HepG2 (cell line): ENCODE measurements around the gene PRELID2. TPM values are rescaled to one million over a fixed set of nuclear protein-coding genes. Genes with fewer than 3 reads are reported as not detected.

Experiments used
- ATAC-seq: fragments of 200-7000 bp; cut with Tn5 transposase; 3 replicates; pipeline ENCODE4 v1.9.1; 2020; ENCODE audit warnings: mild to moderate bottlenecking, moderate library complexity
- BruUV-seq: library from RNA; stranded (reverse); fragments of 400-500 nt; replicated peaks from 2 replicates; lab custom pipeline; 2021; lab: Mats Ljungman, UMichigan
- CTCF ChIA-PET: fragments of 300-600 bp; formaldehyde crosslinking; extraction: SDS; loops from one replicate; lab custom pipeline; 2021; ENCODE audit warnings: low total read pairs, inconsistent platforms, low intra/inter-chr PET ratio; lab: Yijun Ruan, JAX
- POLR2A ChIA-PET: fragments of 350-600 bp; sonication (Branson Sonifier 250); formaldehyde crosslinking; loops from one replicate; lab custom pipeline; 2020; ENCODE audit warnings: antibody characterized with exemption, inconsistent platforms; lab: Yijun Ruan, JAX
- DNase-seq: peaks from one replicate; pipeline ENCODE4 v3.0.0-alpha.2; 2015; ENCODE audit warnings: low spot score
- FAIRE-seq: peaks from 3 replicates; lab custom pipeline; 2011; peaks lifted over from hg19 to GRCh38; lab: Jason Lieb, UNC
- H2AFZ ChIP-seq: one replicate; pipeline ENCODE4 v1.6.1; 2011; ENCODE audit warnings: low read length, inconsistent platforms
- H3K27ac ChIP-seq: fragments of 300-600 bp; 3 replicates; pipeline ENCODE4 v1.8.0; 2011; ENCODE audit warnings: mixed run types, mild to moderate bottlenecking, mixed read lengths, low read length, inconsistent platforms; ENCODE audit not compliant: insufficient read depth; ENCODE audit errors: extremely low read length
- H3K27me3 ChIP-seq, 2 experiments: fragments of 200-600 bp in 1 of 2; 2 replicates in 1 of 2; 3 replicates in 1 of 2; pipeline versions ENCODE4 v1.6.0 to v1.8.0; 2011; ENCODE audit warnings: low read length in 2 of 2, mild to moderate bottlenecking in 2 of 2, moderate library complexity in 2 of 2, inconsistent platforms in 1 of 2; ENCODE audit not compliant: insufficient read depth in 2 of 2, control insufficient read depth in 1 of 2
- H3K36me3 ChIP-seq, 2 experiments: fragments of 200-600 bp in 1 of 2; replicated peaks in 1 of 2; 2 replicates in 1 of 2; 3 replicates in 1 of 2; pipeline versions ENCODE4 v1.5.1 to v1.8.0; 2011; ENCODE audit warnings: low read length in 2 of 2, inconsistent platforms in 1 of 2; ENCODE audit not compliant: insufficient read depth in 2 of 2, control insufficient read depth in 1 of 2
- H3K4me1 ChIP-seq: 2 replicates; pipeline ENCODE4 v1.5.1; 2012; ENCODE audit warnings: low read length, inconsistent platforms; ENCODE audit not compliant: insufficient read depth
- H3K4me2 ChIP-seq: 2 replicates; pipeline ENCODE4 v1.6.0; 2011; ENCODE audit warnings: low read depth, low read length, inconsistent platforms
- H3K4me3 ChIP-seq, 3 experiments: fragments of 200-600 bp in 1 of 3; sonication (generic), shearing (Covaris generic) in 1 of 3; replicated peaks in 1 of 3; 2 replicates each; pipeline ENCODE4 v1.5.1; 2011 to 2016; ENCODE audit warnings: low read length in 3 of 3, inconsistent platforms in 2 of 3, low read depth in 2 of 3, mild to moderate bottlenecking in 2 of 3, control low read depth in 1 of 3, mixed read lengths in 1 of 3; ENCODE audit not compliant: insufficient read depth in 1 of 3
- H3K79me2 ChIP-seq: one replicate; pipeline ENCODE4 v1.6.1; 2011; ENCODE audit warnings: low read length, inconsistent platforms; ENCODE audit not compliant: insufficient read depth
- H3K9ac ChIP-seq: 2 replicates; pipeline ENCODE4 v1.6.0; 2011; ENCODE audit warnings: mild to moderate bottlenecking, low read depth, low read length, inconsistent platforms; ENCODE audit not compliant: insufficient read depth
- H3K9me3 ChIP-seq: 2 replicates; pipeline ENCODE4 v1.5.1; 2012; ENCODE audit warnings: mild to moderate bottlenecking, low read length
- H4K20me1 ChIP-seq: 2 replicates; pipeline ENCODE4 v1.6.0; 2011; ENCODE audit warnings: inconsistent platforms, mild to moderate bottlenecking, low read length, moderate library complexity; ENCODE audit not compliant: insufficient read depth
- CEBPB ChIP-seq: IDR thresholded peaks from 2 replicates; pipeline ENCODE4 v1.6.1; 2011; ENCODE audit warnings: low read depth, low read length, improper control_type of control experiment, borderline replicate concordance
- CEBPG ChIP-seq: IDR thresholded peaks from 2 replicates; pipeline ENCODE4 v1.6.1; 2016
- CREM ChIP-seq, 2 experiments: sonication (generic) in 1 of 2; formaldehyde crosslinking in 1 of 2; IDR thresholded peaks; 2 replicates each; pipeline versions ENCODE4 v1.4.0 to v1.6.1; 2016 to 2020; ENCODE audit warnings: antibody characterized with exemption in 1 of 2, mild to moderate bottlenecking in 1 of 2, missing genetic modification reagents in 1 of 2
- GATAD2A ChIP-seq: IDR thresholded peaks from 2 replicates; pipeline ENCODE4 v1.6.1; 2016
- HDAC2 ChIP-seq: sonication (generic); formaldehyde crosslinking; IDR thresholded peaks from 2 replicates; pipeline ENCODE4 v1.4.0; 2020; ENCODE audit warnings: missing genetic modification reagents
- HMG20A ChIP-seq: IDR thresholded peaks from 2 replicates; pipeline ENCODE4 v1.6.1; 2016; ENCODE audit warnings: borderline replicate concordance
- NPAS2 ChIP-seq: sonication (generic); formaldehyde crosslinking; IDR thresholded peaks from 2 replicates; pipeline ENCODE4 v1.8.0; 2022; ENCODE audit warnings: mild to moderate bottlenecking, missing genetic modification reagents, borderline replicate concordance
- RARA ChIP-seq: IDR thresholded peaks from 2 replicates; pipeline ENCODE4 v1.6.1; 2016; ENCODE audit warnings: missing genetic modification reagents, missing compliant biosample characterization
- SCMH1 ChIP-seq: sonication (generic); formaldehyde crosslinking; IDR thresholded peaks from 2 replicates; pipeline ENCODE4 v1.9.0; 2021; ENCODE audit warnings: missing genetic modification reagents, mild to moderate bottlenecking, borderline replicate concordance
- SIX1 ChIP-seq: sonication (generic); formaldehyde crosslinking; IDR thresholded peaks from 2 replicates; pipeline ENCODE4 v1.4.0; 2020; ENCODE audit warnings: missing genetic modification reagents, borderline replicate concordance
- SOX5 ChIP-seq: IDR thresholded peaks from 2 replicates; pipeline ENCODE4 v1.6.1; 2016; ENCODE audit warnings: borderline replicate concordance
- SP5 ChIP-seq: IDR thresholded peaks from 2 replicates; pipeline ENCODE4 v1.6.1; 2016; ENCODE audit warnings: low read depth, borderline replicate concordance
- ZNF292 ChIP-seq: sonication (generic); formaldehyde crosslinking; IDR thresholded peaks from 2 replicates; pipeline ENCODE4 v1.8.1; 2022; ENCODE audit warnings: mild to moderate bottlenecking, low read depth, missing genetic modification reagents, borderline replicate concordance
- ZNF674 ChIP-seq: sonication (generic); formaldehyde crosslinking; IDR thresholded peaks from 2 replicates; pipeline ENCODE4 v1.5.0; 2020; ENCODE audit warnings: low read depth, mild to moderate bottlenecking, missing genetic modification reagents
- ZNF747 ChIP-seq: sonication (generic); formaldehyde crosslinking; IDR thresholded peaks from 2 replicates; pipeline ENCODE4 v1.8.1; 2023; ENCODE audit warnings: missing genetic modification reagents, mild to moderate bottlenecking, borderline replicate concordance
- ZZZ3 ChIP-seq: sonication (generic); formaldehyde crosslinking; IDR thresholded peaks from 2 replicates; pipeline ENCODE4 v1.4.0; 2020; ENCODE audit warnings: missing genetic modification reagents, mild to moderate bottlenecking, borderline replicate concordance
- WGBS: methylation state at CpG from one replicate; pipeline ENCODE4 v1.1.6; 2017; ENCODE audit warnings: low lambda C conversion rate; 5-methylcytosine and 5-hydroxymethylcytosine counted together
- in situ Hi-C: cut with HindIII; loops from 2 replicates; pipeline ENCODE4 v1.10.0; 2017; ENCODE audit warnings: low pct_unique_long_range_greater_than_20kb; ENCODE audit not compliant: extremely low pct_ligation_motif_present
- intact Hi-C: fragments of 100-400 bp; cut with micrococcal nuclease; formaldehyde crosslinking; loops from one replicate; pipeline ENCODE4 v1.10.0; 2022; ENCODE audit not compliant: unreplicated experiment
- polyA plus RNA-seq, 8 experiments: library from polyadenylated mRNA; depleted of rRNA in 3 of 8; stranded (reverse) in 7 of 8; unstranded in 1 of 8; fragments of >200 nt; fragmentation: Illumina TruSeq in 4 of 8; extraction: Trizol in 4 of 8; gene quantifications; 2 replicates each; pipeline versions ENCODE4 v1.2.1 to v1.2.3, GENCODE V29; 2011 to 2016; ENCODE audit warnings: low read depth in 4 of 8, missing spikeins in 1 of 8, mixed read lengths in 1 of 8; ENCODE audit not compliant: insufficient read depth in 1 of 8
- total RNA-seq, 5 experiments: library from RNA; depleted of rRNA; stranded (reverse); fragments of >200 nt; fragmentation: Illumina TruSeq; extraction: Trizol; gene quantifications; 2 replicates each; pipeline ENCODE4 v1.2.3, GENCODE V29; 2016; ENCODE audit warnings: low read depth in 1 of 5
- TF ChIP-seq, protein P1 (sequence below): IDR thresholded peaks from 2 replicates; pipeline ENCODE4 v1.4.0; 2020; ENCODE audit warnings: mild to moderate bottlenecking, missing genetic modification reagents
- TF ChIP-seq, protein P2 (sequence below): sonication (generic); formaldehyde crosslinking; IDR thresholded peaks from 2 replicates; pipeline ENCODE4 v1.4.0; 2020; ENCODE audit warnings: mild to moderate bottlenecking, missing genetic modification reagents

The PRELID2 gene
- total and polyA plus RNA-seq, 2 of the 13 experiments (the other 11 are each of a cell fraction or from before 2014, with no cell fraction given): 10.0 to 22.9 TPM

DNA sequence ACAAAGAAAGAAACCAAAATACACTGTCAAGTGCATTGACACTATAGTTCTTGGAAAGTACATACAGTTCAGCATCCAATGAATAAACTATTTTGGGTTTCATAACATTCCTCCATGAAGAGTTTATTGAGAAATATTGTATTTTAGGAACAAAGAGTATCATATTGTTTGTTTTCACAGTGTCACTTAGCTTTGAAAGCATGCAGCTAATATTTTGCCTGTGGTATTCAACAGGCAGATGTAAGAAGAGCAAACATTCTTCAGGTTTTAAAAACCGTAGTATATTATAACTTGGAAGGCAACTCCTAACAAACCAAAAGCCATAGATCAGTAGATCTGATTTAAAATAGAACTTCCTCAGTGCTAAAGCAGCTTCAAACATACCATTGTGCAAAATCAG is 4.5 kb downstream of the PRELID2 start:
- Histone ChIP-seq H3K36me3 (no peaks in the 10 kb centered on the region), H3K4me2 (0 out of 2 replicates have a peak overlapping the region, but pooled peaks have one; percentile 4), H3K4me1 (peaks cover 66% of the 10 kb centered on the region), H3K9me3 (no peaks in the 10 kb centered on the region), H3K4me3 (no peak overlapping the region), H4K20me1 (no peaks in the 10 kb centered on the region; the same call in 1 of the 2 replicates), H3K27ac (no peak overlapping the region), H3K79me2 (peaks cover 20% of the 10 kb centered on the region), H3K27me3 (no peaks in the 10 kb centered on the region; a peak in 1 of 5 replicates), H3K9ac (no peak overlapping the region), H2AFZ (no peak overlapping the region)
- BruUV-seq: no TSS peak
- ChIA-PET POLR2A (no interaction called here), CTCF (no interaction called here)
- DNase-seq: peak; percentile 49
- in situ Hi-C loops (loop anchor here (10.0 kb wide), 1 partner anchor 224 kb away; no protein-coding TSS in a partner anchor), intact Hi-C loops (loop anchor here (2.0 kb wide), 1 partner anchor 148 kb away; no protein-coding TSS in a partner anchor)
- no peak for FAIRE-seq
- 15% methylated on average over 1 of the region's 1 CpG for WGBS
- ATAC-seq: no peak
- TF ChIP-seq, protein P1, sequence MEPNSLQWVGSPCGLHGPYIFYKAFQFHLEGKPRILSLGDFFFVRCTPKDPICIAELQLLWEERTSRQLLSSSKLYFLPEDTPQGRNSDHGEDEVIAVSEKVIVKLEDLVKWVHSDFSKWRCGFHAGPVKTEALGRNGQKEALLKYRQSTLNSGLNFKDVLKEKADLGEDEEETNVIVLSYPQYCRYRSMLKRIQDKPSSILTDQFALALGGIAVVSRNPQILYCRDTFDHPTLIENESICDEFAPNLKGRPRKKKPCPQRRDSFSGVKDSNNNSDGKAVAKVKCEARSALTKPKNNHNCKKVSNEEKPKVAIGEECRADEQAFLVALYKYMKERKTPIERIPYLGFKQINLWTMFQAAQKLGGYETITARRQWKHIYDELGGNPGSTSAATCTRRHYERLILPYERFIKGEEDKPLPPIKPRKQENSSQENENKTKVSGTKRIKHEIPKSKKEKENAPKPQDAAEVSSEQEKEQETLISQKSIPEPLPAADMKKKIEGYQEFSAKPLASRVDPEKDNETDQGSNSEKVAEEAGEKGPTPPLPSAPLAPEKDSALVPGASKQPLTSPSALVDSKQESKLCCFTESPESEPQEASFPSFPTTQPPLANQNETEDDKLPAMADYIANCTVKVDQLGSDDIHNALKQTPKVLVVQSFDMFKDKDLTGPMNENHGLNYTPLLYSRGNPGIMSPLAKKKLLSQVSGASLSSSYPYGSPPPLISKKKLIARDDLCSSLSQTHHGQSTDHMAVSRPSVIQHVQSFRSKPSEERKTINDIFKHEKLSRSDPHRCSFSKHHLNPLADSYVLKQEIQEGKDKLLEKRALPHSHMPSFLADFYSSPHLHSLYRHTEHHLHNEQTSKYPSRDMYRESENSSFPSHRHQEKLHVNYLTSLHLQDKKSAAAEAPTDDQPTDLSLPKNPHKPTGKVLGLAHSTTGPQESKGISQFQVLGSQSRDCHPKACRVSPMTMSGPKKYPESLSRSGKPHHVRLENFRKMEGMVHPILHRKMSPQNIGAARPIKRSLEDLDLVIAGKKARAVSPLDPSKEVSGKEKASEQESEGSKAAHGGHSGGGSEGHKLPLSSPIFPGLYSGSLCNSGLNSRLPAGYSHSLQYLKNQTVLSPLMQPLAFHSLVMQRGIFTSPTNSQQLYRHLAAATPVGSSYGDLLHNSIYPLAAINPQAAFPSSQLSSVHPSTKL (CRISPR knock-in tag): peak; percentile 74
- TF ChIP-seq SOX5 (0 out of 2 replicates have a peak, but pooled peaks have one; percentile 44), ZNF747 (CRISPR knock-in tag) (no peak), NPAS2 (CRISPR knock-in tag) (no peak), HDAC2 (0 out of 2 replicates have a peak, but pooled peaks have one; percentile 24), RARA (CRISPR knock-in tag) (peak; percentile 38; the same call in 1 of the 2 replicates), GATAD2A (CRISPR knock-in tag) (peak; percentile 46), CREM (IDR thresholded peaks at IDR 0.05) (0 out of 2 replicates have a peak, but pooled peaks have one; percentile 28), CREM (CRISPR knock-in tag; IDR thresholded peaks at IDR 0.05) (no peak), ZNF674 (CRISPR knock-in tag) (no peak), CEBPB (peak; percentile 32; the same call in 1 of the 2 replicates), SCMH1 (CRISPR knock-in tag) (no peak), HMG20A (peak; percentile 54; the same call in 1 of the 2 replicates), CEBPG (CRISPR knock-in tag) (0 out of 2 replicates have a peak, but pooled peaks have one; percentile 20), ZNF292 (CRISPR knock-in tag) (no peak), SP5 (CRISPR knock-in tag) (no peak), ZZZ3 (CRISPR knock-in tag) (no peak), SIX1 (CRISPR knock-in tag) (no peak; the same call in 1 of the 2 replicates)
- TF ChIP-seq, protein P2, sequence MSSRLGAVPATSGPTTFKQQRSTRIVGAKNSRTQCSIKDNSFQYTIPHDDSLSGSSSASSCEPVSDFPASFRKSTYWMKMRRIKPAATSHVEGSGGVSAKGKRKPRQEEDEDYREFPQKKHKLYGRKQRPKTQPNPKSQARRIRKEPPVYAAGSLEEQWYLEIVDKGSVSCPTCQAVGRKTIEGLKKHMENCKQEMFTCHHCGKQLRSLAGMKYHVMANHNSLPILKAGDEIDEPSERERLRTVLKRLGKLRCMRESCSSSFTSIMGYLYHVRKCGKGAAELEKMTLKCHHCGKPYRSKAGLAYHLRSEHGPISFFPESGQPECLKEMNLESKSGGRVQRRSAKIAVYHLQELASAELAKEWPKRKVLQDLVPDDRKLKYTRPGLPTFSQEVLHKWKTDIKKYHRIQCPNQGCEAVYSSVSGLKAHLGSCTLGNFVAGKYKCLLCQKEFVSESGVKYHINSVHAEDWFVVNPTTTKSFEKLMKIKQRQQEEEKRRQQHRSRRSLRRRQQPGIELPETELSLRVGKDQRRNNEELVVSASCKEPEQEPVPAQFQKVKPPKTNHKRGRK (CRISPR knock-in tag): no peak
